Endodermal cell (in vitro differentiated cells): ENCODE data around the gene ADRB2. TPM values are rescaled to one million over a fixed set of nuclear protein-coding genes. Genes with fewer than 3 reads are reported as not detected.

Source experiments
- DNase-seq: peaks from one replicate; pipeline ENCODE4 v3.0.0-alpha.2; 2017
- H3K27ac ChIP-seq: 2 replicates; pipeline ENCODE4 v1.5.1; 2013; ENCODE audit warnings: mild to moderate bottlenecking, low read depth, low read length, moderate library complexity
- H3K27me3 ChIP-seq: 2 replicates; pipeline ENCODE4 v1.6.1; 2013; ENCODE audit warnings: mild to moderate bottlenecking, low read length, moderate library complexity; ENCODE audit not compliant: insufficient read depth, control insufficient read depth, poor library complexity, severe bottlenecking
- H3K36me3 ChIP-seq: 2 replicates; pipeline ENCODE4 v1.7.0; 2013; ENCODE audit warnings: mild to moderate bottlenecking, low read length, moderate library complexity; ENCODE audit not compliant: control insufficient read depth, insufficient read depth
- H3K4me1 ChIP-seq: one replicate; pipeline ENCODE4 v1.7.0; 2013; ENCODE audit warnings: low read length; ENCODE audit not compliant: control insufficient read depth, insufficient read depth
- H3K4me3 ChIP-seq: 2 replicates; pipeline ENCODE4 v1.5.1; 2013; ENCODE audit warnings: mild to moderate bottlenecking, low read length, moderate library complexity
- H3K9ac ChIP-seq: 2 replicates; pipeline ENCODE4 v1.6.1; 2013; ENCODE audit warnings: mild to moderate bottlenecking, low read length, moderate library complexity; ENCODE audit not compliant: poor library complexity, severe bottlenecking; ENCODE audit errors: extremely low read depth
- H3K9me3 ChIP-seq: 2 replicates; pipeline ENCODE4 v1.6.1; 2013; ENCODE audit warnings: mild to moderate bottlenecking, low read length, moderate library complexity; ENCODE audit not compliant: control insufficient read depth
- H3K27ac Mint-ChIP-seq: 2 replicates; pipeline ENCODE4 v1.8.0; 2020; ENCODE audit warnings: mixed read lengths
- H3K27me3 Mint-ChIP-seq: 2 replicates; pipeline ENCODE4 v1.8.0; 2021; ENCODE audit warnings: mild to moderate bottlenecking, mixed read lengths; ENCODE audit not compliant: insufficient read depth
- H3K36me3 Mint-ChIP-seq: 2 replicates; pipeline ENCODE4 v1.8.0; 2020; ENCODE audit warnings: low read depth, mixed read lengths
- H3K4me1 Mint-ChIP-seq: 2 replicates; pipeline ENCODE4 v1.8.0; 2020; ENCODE audit warnings: mixed read lengths
- H3K4me3 Mint-ChIP-seq: 2 replicates; pipeline ENCODE4 v1.8.0; 2020; ENCODE audit warnings: mild to moderate bottlenecking, moderate library complexity, mixed read lengths
- H3K9me3 Mint-ChIP-seq: 2 replicates; pipeline ENCODE4 v1.8.0; 2020; ENCODE audit warnings: mild to moderate bottlenecking, mixed read lengths
- CTCF ChIP-seq: fragments of 200-600 bp; sonication (generic); conservative IDR thresholded peaks from 2 replicates; pipeline ENCODE4 v1.5.0; 2021; ENCODE audit warnings: antibody characterized with exemption, mild to moderate bottlenecking
- WGBS, 2 experiments: methylation state at CpG; one replicate each; pipeline versions ENCODE4 v1.1.5 to v1.1.7; 2013; ENCODE audit warnings: missing lambda C conversion rate in 2 of 2, mixed read lengths in 1 of 2; ENCODE audit not compliant: insufficient coverage in 1 of 2, insufficient read length in 1 of 2; 5-methylcytosine and 5-hydroxymethylcytosine counted together
- total RNA-seq, 2 donors: library from RNA; stranded (reverse); fragmentation: NEBNext Ultra II Directional in 1 of 2; extraction: Animal tissue kit (Norgen Biotek cat#: 25700) in 1 of 2; gene quantifications; 2 replicates in 1 of 2; 3 replicates in 1 of 2; pipeline ENCODE4 v1.2.1, GENCODE V29; 2021

Gene ADRB2
- total RNA-seq, 2 donors from 2014 or later = 0.20 to 0.42 TPM

- H3K9me3 ChIP-seq = no peaks in the 10 kb centered on the region
- no peak overlapping the region for H3K4me3 Mint-ChIP-seq
- H3K27ac ChIP-seq = no peak overlapping the region
Measured at GRCh38 chr5:148793261-148793660, 33.1 kb upstream of the ADRB2 start.

GRCh38 chr5:148794275-148794674 lies 32.1 kb upstream of the ADRB2 start:
- no peak overlapping the region for H3K27ac Mint-ChIP-seq
- Histone ChIP-seq H3K27me3 (peaks cover 5% of the 10 kb centered on the region), H3K27ac (no peak overlapping the region), H3K9me3 (no peaks in the 10 kb centered on the region), H3K4me1 (no peaks in the 10 kb centered on the region), H3K9ac (no peak overlapping the region), H3K36me3 (no peaks in the 10 kb centered on the region), H3K4me3 (no peak overlapping the region)
- H3K36me3 Mint-ChIP-seq = no peaks in the 10 kb centered on the region
- no peaks in the 10 kb centered on the region for H3K9me3 Mint-ChIP-seq
- DNase-seq = no peak
- no peak overlapping the region for H3K4me3 Mint-ChIP-seq
- 95 to 100% methylated on average over 1 of the region's 1 CpG for WGBS, 2 experiments
- TF ChIP-seq CTCF = no peak
- peaks cover 4% of the 10 kb centered on the region for H3K27me3 Mint-ChIP-seq
- no peaks in the 10 kb centered on the region for H3K4me1 Mint-ChIP-seq

More at GRCh38 chr5:148793261-148793660, 33.1 kb upstream of the ADRB2 start:
- Mint-ChIP-seq H3K9me3 (no peaks in the 10 kb centered on the region), H3K4me1 (no peaks in the 10 kb centered on the region), H3K27ac (no peak overlapping the region), H3K36me3 (no peaks in the 10 kb centered on the region), H3K27me3 (peaks cover 8% of the 10 kb centered on the region)
- H3K27me3 ChIP-seq = no peaks in the 10 kb centered on the region
- H3K9ac ChIP-seq = no peak overlapping the region
- no peak for DNase-seq
- TF ChIP-seq CTCF = no peak
- H3K36me3 ChIP-seq = no peaks in the 10 kb centered on the region
- no peak overlapping the region for H3K4me3 ChIP-seq
- H3K4me1 ChIP-seq = no peaks in the 10 kb centered on the region

GRCh38 chr5:148794729-148795561 lies 31.5 kb upstream of the ADRB2 start:
- Histone ChIP-seq H3K4me3 (no peak overlapping the region), H3K4me1 (no peaks in the 10 kb centered on the region), H3K27ac (no peak overlapping the region), H3K9ac (no peak overlapping the region), H3K9me3 (no peaks in the 10 kb centered on the region), H3K36me3 (no peaks in the 10 kb centered on the region), H3K27me3 (peaks cover 5% of the 10 kb centered on the region)
- H3K36me3 Mint-ChIP-seq = no peaks in the 10 kb centered on the region
- H3K4me3 Mint-ChIP-seq = no peak overlapping the region
- WGBS, 2 experiments = 87 to 91% methylated on average over 4 to 5 of the region's 5 CpGs
- H3K27me3 Mint-ChIP-seq = peaks cover 3% of the 10 kb centered on the region
- no peaks in the 10 kb centered on the region for H3K4me1 Mint-ChIP-seq
- TF ChIP-seq CTCF = no peak
- H3K27ac Mint-ChIP-seq = no peak overlapping the region
- no peaks in the 10 kb centered on the region for H3K9me3 Mint-ChIP-seq
- no peak for DNase-seq
